HEK293 (cell line): ENCODE measurements around the gene PPP2R5E.
A peak's percentile ranks its signal among the peaks of the same experiment; 100 is the strongest.

Experiments
- CTCF ChIA-PET: fragments of 350-600 bp; formaldehyde crosslinking; extraction: SDS; loops from one replicate; lab custom pipeline; 2021; ENCODE audit warnings: antibody characterized with exemption; lab: Yijun Ruan, JAX
- POLR2A ChIA-PET: fragments of 300-600 bp; formaldehyde crosslinking; extraction: SDS; loops from one replicate; lab custom pipeline; 2020; ENCODE audit warnings: antibody characterized with exemption, inconsistent platforms; lab: Yijun Ruan, JAX
- H3K27ac ChIP-seq: fragments of 200-500 bp; sonication (Bioruptor generic); 2 replicates; pipeline ENCODE4 v1.5.1; 2014; ENCODE audit warnings: low read depth, low read length, control low read depth, inconsistent platforms; ENCODE audit errors: extremely low read depth
- H3K36me3 ChIP-seq, 2 experiments: fragments of 200-500 bp in 1 of 2; sonication (Bioruptor generic) in 1 of 2; 1 replicate in 1 of 2; 2 replicates in 1 of 2; pipeline ENCODE4 v1.5.1; 2014 to 2017; ENCODE audit warnings: inconsistent platforms in 2 of 2, low read length in 2 of 2; ENCODE audit not compliant: control insufficient read depth in 2 of 2, insufficient read depth in 1 of 2
- H3K4me1 ChIP-seq: fragments of 200-500 bp; sonication (Bioruptor generic); 2 replicates; pipeline ENCODE4 v1.5.1; 2014; ENCODE audit warnings: mild to moderate bottlenecking, low read length, inconsistent platforms; ENCODE audit not compliant: control insufficient read depth, insufficient read depth
- H3K4me3 ChIP-seq: 2 replicates; pipeline ENCODE4 v1.5.1; 2011; ENCODE audit warnings: low read depth, mild to moderate bottlenecking, control low read depth, low read length, moderate library complexity
- H3K9me3 ChIP-seq: fragments of 200-500 bp; sonication (Bioruptor generic); 2 replicates; pipeline ENCODE4 v1.5.1; 2014; ENCODE audit warnings: low read depth, low read length, inconsistent platforms; ENCODE audit not compliant: control insufficient read depth, insufficient read depth
- ELK4 ChIP-seq: IDR thresholded peaks from 2 replicates; pipeline ENCODE4 v1.6.1; 2011; ENCODE audit warnings: mild to moderate bottlenecking, low read depth, low read length, borderline replicate concordance
- GFI1B ChIP-seq: fragments of 450-650 bp; formaldehyde crosslinking; IDR thresholded peaks from 2 replicates; pipeline ENCODE4 v1.5.1; 2016; ENCODE audit warnings: missing biosample characterization, missing genetic modification characterization
- GLIS1 ChIP-seq: fragments of 450-650 bp; formaldehyde crosslinking; IDR thresholded peaks from 2 replicates; pipeline ENCODE4 v1.5.1; 2016; ENCODE audit warnings: missing biosample characterization, missing genetic modification characterization
- KLF17 ChIP-seq: fragments of 450-650 bp; formaldehyde crosslinking; IDR thresholded peaks from 2 replicates; pipeline ENCODE4 v1.5.1; 2016; ENCODE audit warnings: missing biosample characterization, missing genetic modification characterization
- KLF9 ChIP-seq: fragments of 450-650 bp; formaldehyde crosslinking; IDR thresholded peaks from 2 replicates; pipeline ENCODE4 v1.5.1; 2016; ENCODE audit warnings: missing biosample characterization, missing genetic modification characterization, low read depth
- SETDB1 ChIP-seq: IDR thresholded peaks from one replicate; pipeline ENCODE4 v1.6.1; 2017; ENCODE audit warnings: mild to moderate bottlenecking, low read length, moderate library complexity, mixed read lengths; ENCODE audit not compliant: insufficient read length
- ZBTB10 ChIP-seq: fragments of 450-650 bp; formaldehyde crosslinking; IDR thresholded peaks from 2 replicates; pipeline ENCODE4 v1.5.1; 2016; ENCODE audit warnings: missing biosample characterization, missing genetic modification characterization
- ZBTB20 ChIP-seq: fragments of 450-650 bp; formaldehyde crosslinking; IDR thresholded peaks from 2 replicates; pipeline ENCODE4 v1.5.1; 2016; ENCODE audit warnings: missing biosample characterization, missing genetic modification characterization
- ZBTB7A ChIP-seq: fragments of 450-650 bp; formaldehyde crosslinking; IDR thresholded peaks from 2 replicates; pipeline ENCODE4 v1.5.1; 2016; ENCODE audit warnings: low read depth, missing biosample characterization, missing genetic modification characterization
- ZNF112 ChIP-seq: fragments of 450-650 bp; formaldehyde crosslinking; IDR thresholded peaks from 2 replicates; pipeline ENCODE4 v1.5.0; 2017; ENCODE audit warnings: missing biosample characterization, missing genetic modification characterization
- ZNF132 ChIP-seq: fragments of 450-650 bp; formaldehyde crosslinking; IDR thresholded peaks from 2 replicates; pipeline ENCODE4 v1.5.1; 2017; ENCODE audit warnings: missing biosample characterization, missing genetic modification characterization, borderline replicate concordance
- ZNF155 ChIP-seq: fragments of 450-650 bp; formaldehyde crosslinking; IDR thresholded peaks from 2 replicates; pipeline ENCODE4 v1.5.1; 2016; ENCODE audit warnings: missing biosample characterization, missing genetic modification characterization
- ZNF169 ChIP-seq: fragments of 450-650 bp; formaldehyde crosslinking; IDR thresholded peaks from 2 replicates; pipeline ENCODE4 v1.5.1; 2016; ENCODE audit warnings: missing biosample characterization, missing genetic modification characterization
- ZNF202 ChIP-seq: fragments of 450-650 bp; formaldehyde crosslinking; IDR thresholded peaks from 2 replicates; pipeline ENCODE4 v1.5.1; 2016; ENCODE audit warnings: missing biosample characterization, missing genetic modification characterization, borderline replicate concordance
- ZNF350 ChIP-seq: fragments of 450-650 bp; formaldehyde crosslinking; IDR thresholded peaks from 2 replicates; pipeline ENCODE4 v1.5.0; 2017; ENCODE audit warnings: missing biosample characterization, mild to moderate bottlenecking, missing genetic modification characterization
- ZNF394 ChIP-seq: fragments of 450-650 bp; formaldehyde crosslinking; IDR thresholded peaks from 2 replicates; pipeline ENCODE4 v1.5.1; 2016; ENCODE audit warnings: missing biosample characterization, missing genetic modification characterization, mild to moderate bottlenecking, moderate library complexity, borderline replicate concordance
- ZNF449 ChIP-seq: fragments of 450-650 bp; formaldehyde crosslinking; IDR thresholded peaks from 2 replicates; pipeline ENCODE4 v1.5.1; 2017; ENCODE audit warnings: missing biosample characterization, mild to moderate bottlenecking, missing genetic modification characterization, moderate library complexity
- ZNF529 ChIP-seq: fragments of 450-650 bp; formaldehyde crosslinking; IDR thresholded peaks from 2 replicates; pipeline ENCODE4 v1.5.1; 2017; ENCODE audit warnings: missing genetic modification characterization, missing biosample characterization; ENCODE audit not compliant: insufficient replicate concordance
- ZNF600 ChIP-seq: fragments of 450-650 bp; formaldehyde crosslinking; IDR thresholded peaks from 2 replicates; pipeline ENCODE4 v1.5.1; 2016; ENCODE audit warnings: missing biosample characterization, missing genetic modification characterization
- ZNF660 ChIP-seq: fragments of 450-650 bp; IDR thresholded peaks from 2 replicates; pipeline ENCODE4 v1.5.1; 2018; ENCODE audit warnings: missing biosample characterization, mild to moderate bottlenecking, missing genetic modification characterization

PPP2R5E gene

GRCh38 chr14:63435838-63436237 is 107.3 kb downstream of the PPP2R5E start:
- peaks cover 22% of the 10 kb centered on the region for H3K4me1 ChIP-seq
- H3K27ac ChIP-seq: no peak overlapping the region
- ChIA-PET POLR2A (no interaction called here), CTCF (interaction anchor here (0.6 kb wide), 1 partner anchor 58 kb away, joined by 3 read pairs; no protein-coding TSS in a partner anchor)
- H3K9me3 ChIP-seq: no peaks in the 10 kb centered on the region
- TF ChIP-seq ZNF155 (tag by site-specific recombination) (no peak), ZBTB20 (tag by site-specific recombination) (no peak), ZNF449 (no peak), ZNF202 (tag by site-specific recombination) (no peak), ZNF600 (tag by site-specific recombination) (no peak), GFI1B (tag by site-specific recombination) (0 out of 2 replicates have a peak, but pooled peaks have one; percentile 51), ZNF132 (tag by site-specific recombination) (no peak)
- H3K4me3 ChIP-seq: no peak overlapping the region
- no peaks in the 10 kb centered on the region for H3K36me3 ChIP-seq

GRCh38 chr14:63435204-63435603 is 108.0 kb downstream of the PPP2R5E start:
- Histone ChIP-seq H3K4me3 (no peak overlapping the region), H3K4me1 (peaks cover 22% of the 10 kb centered on the region), H3K9me3 (no peaks in the 10 kb centered on the region), H3K27ac (no peak overlapping the region), H3K36me3 (no peaks in the 10 kb centered on the region)
- ChIA-PET CTCF (no interaction called here), POLR2A (no interaction called here)
- no peak for TF ChIP-seq ZNF112 (tag by site-specific recombination)
- no peak for TF ChIP-seq ZNF660 (tag by site-specific recombination)
- no peak for TF ChIP-seq ELK4
- no peak for TF ChIP-seq GLIS1 (tag by site-specific recombination)
- no peak for TF ChIP-seq SETDB1
- TF ChIP-seq ZNF394 (tag by site-specific recombination): no peak
- no peak for TF ChIP-seq KLF9 (tag by site-specific recombination)
- no peak for TF ChIP-seq ZNF169 (tag by site-specific recombination)
- no peak for TF ChIP-seq ZNF350
- no peak for TF ChIP-seq ZBTB10
- TF ChIP-seq ZNF529 (tag by site-specific recombination): no peak
- no peak for TF ChIP-seq KLF17
- TF ChIP-seq ZBTB7A (tag by site-specific recombination): no peak
